Myocyte (in vitro differentiated cells): Measurements from ENCODE around the gene SV2B. TPM values are rescaled to one million over a fixed set of nuclear protein-coding genes. Genes with fewer than 3 reads are reported as not detected.
A peak's percentile ranks its signal among the peaks of the same experiment; 100 is the strongest.

Source experiments
- DNase-seq: peaks from one replicate; pipeline ENCODE4 v3.0.0-alpha.2; 2012; ENCODE audit warnings: low read depth
- total RNA-seq: library from RNA; depleted of rRNA; stranded (reverse); fragments of >200 nt; gene quantifications from 2 replicates; pipeline ENCODE4 v1.2.3, GENCODE V29; 2014

The SV2B gene
- total RNA-seq, 1 donor from 2014 or later: not detected

- peak; percentile 20 for DNase-seq
Observed at GRCh38 chr15:91186904-91187656, 87.0 kb downstream of the SV2B start.

GRCh38 chr15:91192285-91192684 lies 92.2 kb downstream of the SV2B start:
- DNase-seq: no peak

GRCh38 chr15:91192690-91193377 lies 92.8 kb downstream of the SV2B start:
- DNase-seq: no peak

GRCh38 chr15:91193378-91193720 lies 93.3 kb downstream of the SV2B start:
- DNase-seq: no peak

- no peak for DNase-seq
Observed at GRCh38 chr15:91196127-91196526, 96.1 kb downstream of the SV2B start.

GRCh38 chr15:91196768-91197167 lies 96.7 kb downstream of the SV2B start:
- no peak for DNase-seq

GRCh38 chr15:91199511-91199910 lies 99.5 kb downstream of the SV2B start:
- DNase-seq: no peak

- no peak for DNase-seq
Observed at GRCh38 chr15:91200101-91200754, 100.2 kb downstream of the SV2B start.

- DNase-seq: no peak
Observed at GRCh38 chr15:91202510-91203102, 102.5 kb downstream of the SV2B start.

GRCh38 chr15:91203619-91204203 lies 103.7 kb downstream of the SV2B start:
- DNase-seq: no peak

GRCh38 chr15:91208371-91208770 lies 108.3 kb downstream of the SV2B start:
- DNase-seq: no peak

- DNase-seq: no peak
Observed at GRCh38 chr15:91209318-91209717, 109.3 kb downstream of the SV2B start.

GRCh38 chr15:91209726-91210125 lies 109.7 kb downstream of the SV2B start:
- DNase-seq: no peak

GRCh38 chr15:91214675-91215590 lies 114.9 kb downstream of the SV2B start:
- DNase-seq: no peak

GRCh38 chr15:91216000-91216399 lies 115.9 kb downstream of the SV2B start:
- peak; percentile 11 for DNase-seq

- DNase-seq: no peak
Observed at GRCh38 chr15:91219206-91219605, 119.1 kb downstream of the SV2B start.

- no peak for DNase-seq
Observed at GRCh38 chr15:91222052-91222451, 122.0 kb downstream of the SV2B start.

- DNase-seq: no peak
Observed at GRCh38 chr15:91223863-91224262, 123.8 kb downstream of the SV2B start.

GRCh38 chr15:91224755-91225380 lies 124.8 kb downstream of the SV2B start:
- DNase-seq: peak; percentile 40

- no peak for DNase-seq
Observed at GRCh38 chr15:91225741-91226140, 125.7 kb downstream of the SV2B start.
